HG02943 (cell line): ENCODE measurements around the gene FADS2.
A peak's percentile ranks its signal among the peaks of the same experiment; 100 is the strongest.

ENCODE experiments used
- ATAC-seq: cut with Tn5 transposase; IDR thresholded peaks from one replicate; pipeline ENCODE4 v1.9.1; 2021; ENCODE audit warnings: mild to moderate bottlenecking, low read depth, moderate library complexity; ENCODE audit not compliant: unreplicated experiment

Gene FADS2

DNA sequence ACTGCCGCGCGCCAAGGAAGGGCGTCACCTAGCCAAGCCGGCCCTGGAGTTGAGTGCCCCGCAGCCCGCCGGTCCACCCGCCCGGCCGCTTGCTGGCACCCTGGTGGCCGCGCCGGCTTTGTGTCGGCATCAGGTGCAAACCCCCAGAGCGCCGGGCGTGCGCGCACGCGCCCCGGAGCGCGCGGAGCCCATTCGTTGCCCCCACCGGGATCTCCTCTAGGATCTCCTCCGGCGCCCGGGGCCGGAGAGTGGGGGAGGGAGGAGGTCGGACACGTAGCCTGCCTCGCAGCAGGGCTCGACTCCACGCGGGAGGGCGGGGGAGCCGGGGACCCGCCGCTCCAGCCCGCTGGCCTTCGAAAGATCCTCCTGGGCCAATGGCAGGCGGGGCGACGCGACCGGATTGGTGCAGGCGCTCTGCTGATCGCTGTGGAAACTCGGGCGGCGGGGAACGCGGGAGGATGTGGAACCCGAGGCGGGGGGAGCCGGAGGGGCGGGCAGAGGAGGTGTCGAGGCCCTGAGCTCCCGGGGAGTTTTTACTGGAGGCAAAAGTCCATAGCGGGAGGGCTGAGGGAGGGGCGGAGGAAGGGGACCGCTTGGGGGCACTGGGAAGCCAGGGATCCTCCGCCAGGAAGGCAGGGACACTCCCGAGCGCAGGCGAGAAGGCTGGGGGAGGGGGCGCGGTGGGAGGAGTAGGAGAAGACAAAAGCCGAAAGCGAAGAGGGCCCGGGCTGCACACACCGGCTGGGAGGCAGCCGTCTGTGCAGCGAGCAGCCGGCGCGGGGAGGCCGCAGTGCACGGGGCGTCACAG is at the start of gene FADS2:
TSS of gene FADS2 (plus strand) at position 730 of the 808 bp plus-strand sequence. CDS start 91 bp downstream, outside the sequence.
- peak; percentile 67 for ATAC-seq

GRCh38 chr11:61778357-61778886 is 49.7 kb upstream of the FADS2 start:
- no peak for ATAC-seq

DNA sequence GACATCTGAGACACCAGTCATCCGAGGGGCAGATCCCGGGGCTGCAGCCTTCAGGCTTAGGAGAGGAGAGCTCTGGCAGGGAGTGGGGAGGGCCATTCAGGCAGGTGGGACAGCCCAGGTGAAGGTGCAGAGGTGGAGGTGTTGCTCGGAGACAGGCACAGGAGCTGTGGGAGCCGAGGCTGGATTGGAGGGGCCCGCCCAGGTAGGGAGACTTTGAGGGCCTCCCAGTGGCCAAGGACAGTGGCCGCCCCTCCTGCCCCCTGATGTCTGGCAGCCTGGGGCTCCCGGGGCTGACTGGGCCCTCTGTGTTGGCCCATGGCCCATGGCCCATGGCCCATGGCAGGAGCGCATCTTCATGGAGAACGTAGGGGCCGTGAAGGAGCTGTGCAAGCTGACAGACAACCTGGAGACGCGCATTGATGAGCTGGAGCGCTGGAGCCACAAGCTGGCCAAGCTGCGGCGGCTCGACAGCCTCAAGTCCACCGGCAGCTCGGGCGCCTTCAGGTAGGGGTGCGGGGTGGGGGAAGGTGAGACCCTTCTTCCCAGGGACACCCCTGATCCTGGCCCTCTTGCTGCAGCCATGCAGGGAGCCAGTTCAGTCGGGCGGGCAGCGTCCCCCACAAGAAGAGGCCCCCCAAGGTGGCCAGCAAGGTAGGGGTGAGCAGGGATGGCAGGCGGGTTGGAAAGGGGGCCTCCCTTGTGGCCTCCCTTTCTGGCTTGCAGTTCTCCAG is 49.0 kb upstream of the FADS2 start:
- ATAC-seq: no peak

- ATAC-seq: no peak
Measured at GRCh38 chr11:61779666-61780525, 48.2 kb upstream of the FADS2 start.

GRCh38 chr11:61780581-61781162 is 47.4 kb upstream of the FADS2 start:
- ATAC-seq: no peak

- ATAC-seq: no peak
Measured at GRCh38 chr11:61781585-61781984, 46.5 kb upstream of the FADS2 start.

DNA sequence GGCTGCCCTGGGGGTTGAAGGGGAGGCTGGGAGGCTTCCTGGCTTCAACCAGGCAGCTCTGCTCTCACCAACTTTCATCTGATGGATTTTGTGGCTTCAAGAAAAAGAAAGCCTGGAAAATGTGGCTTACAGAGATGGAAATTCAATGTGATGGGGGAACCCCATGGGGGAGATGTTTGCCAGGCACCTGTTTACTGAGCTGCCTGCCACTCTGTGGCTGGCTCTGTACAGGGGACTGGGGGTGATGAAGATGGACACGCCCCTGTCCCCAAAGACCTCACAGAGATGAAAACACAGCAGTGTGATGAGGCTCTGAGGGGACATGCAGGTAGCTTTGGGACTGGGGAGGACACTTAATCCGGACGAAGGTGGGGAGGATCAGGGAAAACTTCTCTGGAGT is 45.8 kb upstream of the FADS2 start:
- no peak for ATAC-seq

DNA sequence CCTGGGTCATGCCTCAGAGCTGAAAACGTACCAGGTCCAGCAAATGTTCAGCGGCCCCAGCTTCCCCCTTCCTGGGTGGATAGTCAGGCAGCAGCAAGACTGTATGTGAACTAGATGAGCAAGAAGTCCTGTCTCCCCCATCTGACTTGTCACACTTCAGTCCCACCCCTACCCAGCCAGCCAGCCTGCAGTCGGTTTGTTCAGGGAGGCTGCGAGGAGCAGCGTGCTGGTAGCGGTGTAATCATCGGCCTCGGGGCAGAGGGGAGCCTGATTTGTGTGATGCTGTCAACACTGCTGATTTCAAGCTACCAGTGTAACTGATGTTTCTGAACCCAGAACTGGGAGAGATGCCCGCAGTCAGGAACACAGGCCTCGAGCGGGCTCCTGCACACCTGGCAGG is 45.3 kb upstream of the FADS2 start:
- no peak for ATAC-seq

- no peak for ATAC-seq
Measured at GRCh38 chr11:61783717-61784505, 44.2 kb upstream of the FADS2 start.

DNA sequence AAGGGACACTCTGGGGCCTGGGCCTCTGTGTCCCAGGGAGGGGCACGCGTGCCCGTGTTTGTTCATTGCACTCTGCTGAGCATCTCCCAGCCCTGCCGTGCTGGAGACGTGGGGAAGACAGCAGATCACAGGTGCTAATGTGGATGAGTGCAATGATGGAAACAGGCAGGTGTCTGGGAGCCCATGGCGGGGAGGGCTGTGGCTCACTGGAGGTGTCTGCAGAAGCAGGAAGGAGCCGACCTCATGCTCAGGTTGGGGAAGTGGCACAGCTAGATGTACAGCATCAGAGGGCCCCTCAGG is 43.6 kb upstream of the FADS2 start:
- ATAC-seq: no peak

DNA sequence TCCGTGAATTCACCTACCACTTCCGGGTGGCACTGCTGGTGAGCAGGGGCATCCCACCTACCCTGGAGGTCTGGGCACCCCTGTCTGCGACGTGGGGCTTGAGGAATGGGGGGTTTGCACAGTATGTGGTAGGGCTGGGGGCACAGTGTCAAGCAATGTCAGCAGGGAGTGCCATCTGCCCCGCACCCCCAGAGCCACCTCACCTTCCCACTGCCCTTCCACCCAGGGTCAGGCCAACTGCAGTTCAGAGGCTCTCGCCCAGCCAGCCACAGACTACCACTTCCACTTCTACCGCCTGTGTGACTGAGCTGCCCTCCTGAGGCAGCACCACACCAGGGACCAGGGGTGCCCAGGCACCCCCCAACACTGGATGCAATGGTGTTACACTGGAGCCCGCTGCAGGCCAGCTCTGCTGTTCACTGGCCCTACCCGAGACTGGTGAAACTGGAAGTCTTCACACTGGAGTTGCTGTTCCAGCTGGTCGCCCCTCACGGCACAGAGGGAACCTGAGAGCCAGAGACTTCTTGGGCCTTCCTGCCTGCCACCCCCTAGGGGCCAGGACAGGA is 42.2 kb upstream of the FADS2 start:
- no peak for ATAC-seq

DNA sequence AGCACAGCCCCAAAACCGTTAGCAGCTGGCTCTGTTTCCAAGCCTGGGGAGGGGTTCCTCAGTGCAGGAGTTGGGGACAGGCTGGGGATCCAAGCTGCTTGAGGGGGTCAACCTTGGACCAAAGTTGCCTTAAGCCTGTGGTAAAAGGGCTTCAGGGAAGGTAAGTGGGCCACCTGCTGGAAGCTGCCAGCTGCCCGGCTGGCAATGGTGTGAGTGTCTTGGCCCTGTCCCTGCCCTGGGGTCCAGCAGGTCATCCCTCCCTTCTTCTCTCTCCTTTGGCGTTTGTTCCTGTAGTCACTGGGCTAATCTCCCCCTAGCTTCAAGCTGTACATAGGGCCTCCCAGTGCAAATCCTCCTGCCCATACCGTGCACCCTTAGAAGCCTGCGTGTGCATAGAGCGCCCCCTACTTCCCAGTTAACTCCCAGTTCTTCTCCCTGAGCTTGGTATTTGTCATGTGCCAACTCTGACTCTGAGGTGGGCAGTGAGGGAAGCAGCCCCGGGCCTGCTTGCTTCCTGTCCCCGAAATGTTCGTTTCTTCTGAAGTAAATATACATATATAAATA is 40.1 kb upstream of the FADS2 start:
- ATAC-seq: no peak

- peak; percentile 30 for ATAC-seq
Measured at GRCh38 chr11:61791737-61792309, 36.3 kb upstream of the FADS2 start.

GRCh38 chr11:61792310-61793082 is 35.6 kb upstream of the FADS2 start, which contains the start of the genes FEN1 and TMEM258:
FEN1 (plus strand) TSS chr11:61792911; CDS start chr11:61795362, 2,451 bp downstream.
TMEM258 (minus strand) TSS chr11:61792599; CDS start chr11:61792558, 41 bp downstream.
- ATAC-seq: peak; percentile 70

- ATAC-seq: peak; percentile 27
Measured at GRCh38 chr11:61793083-61793828, 34.8 kb upstream of the FADS2 start.

GRCh38 chr11:61793829-61794204 is 34.3 kb upstream of the FADS2 start:
- ATAC-seq: no peak

- ATAC-seq: no peak
Measured at GRCh38 chr11:61794579-61794978, 33.5 kb upstream of the FADS2 start.
